Hematopoietic multipotent progenitor cell treated with erythropoietin and hydrocortisone succinate and interleukin-3 and kit ligand, for 8 days (in vitro differentiated cells): ENCODE data around the gene SEZ6.

Experiments used
- DNase-seq: peaks from one replicate; pipeline ENCODE4 v3.0.0-alpha.2; 2015

SEZ6 gene

DNA sequence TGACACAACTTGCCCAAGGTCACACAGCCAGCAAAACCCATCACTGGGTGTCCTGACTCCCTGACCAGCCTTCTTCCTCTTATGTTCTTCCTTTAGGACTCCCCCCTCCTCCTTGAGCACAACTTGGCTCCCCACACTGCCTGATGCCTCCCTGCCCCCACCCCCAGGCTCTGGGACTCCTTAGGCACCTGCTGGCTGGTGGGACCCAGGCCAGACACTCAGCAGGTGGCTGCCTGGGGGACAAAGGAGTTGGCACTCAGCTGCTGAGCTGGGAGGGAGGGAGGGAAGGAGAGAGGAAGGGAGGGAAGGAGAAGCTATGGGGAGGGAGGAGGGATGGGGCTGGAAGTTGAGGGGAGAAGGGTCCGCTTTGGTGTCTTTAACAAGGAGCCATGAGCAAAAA, 8.0 kb downstream of the SEZ6 start:
- no peak for DNase-seq

DNA sequence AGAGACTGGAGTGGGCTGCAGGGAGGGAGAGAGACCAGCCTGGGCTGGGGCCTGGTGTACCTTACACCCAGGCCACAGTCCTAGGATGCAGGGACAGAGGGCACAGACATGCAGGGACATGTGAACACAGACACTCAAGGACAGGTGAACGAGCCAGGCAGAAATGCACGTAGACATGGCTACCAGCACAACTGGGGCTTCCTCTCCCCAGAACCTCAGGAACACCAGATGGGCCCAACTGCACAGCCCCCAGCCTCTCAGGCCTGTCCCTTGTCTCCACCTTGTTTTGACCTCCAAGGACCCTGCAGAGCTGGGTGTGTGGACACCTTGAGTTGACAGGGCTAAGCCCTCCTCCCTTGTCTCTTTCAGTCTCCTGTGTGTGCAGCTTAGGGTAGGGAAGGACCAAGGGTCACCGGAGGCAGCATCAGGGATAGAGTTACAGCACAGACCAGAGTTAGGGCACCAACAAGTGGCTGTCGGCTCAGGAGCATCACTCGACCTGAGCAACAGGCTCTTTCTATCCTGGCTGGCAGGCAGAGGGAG, 9.2 kb downstream of the SEZ6 start:
- no peak for DNase-seq

DNA sequence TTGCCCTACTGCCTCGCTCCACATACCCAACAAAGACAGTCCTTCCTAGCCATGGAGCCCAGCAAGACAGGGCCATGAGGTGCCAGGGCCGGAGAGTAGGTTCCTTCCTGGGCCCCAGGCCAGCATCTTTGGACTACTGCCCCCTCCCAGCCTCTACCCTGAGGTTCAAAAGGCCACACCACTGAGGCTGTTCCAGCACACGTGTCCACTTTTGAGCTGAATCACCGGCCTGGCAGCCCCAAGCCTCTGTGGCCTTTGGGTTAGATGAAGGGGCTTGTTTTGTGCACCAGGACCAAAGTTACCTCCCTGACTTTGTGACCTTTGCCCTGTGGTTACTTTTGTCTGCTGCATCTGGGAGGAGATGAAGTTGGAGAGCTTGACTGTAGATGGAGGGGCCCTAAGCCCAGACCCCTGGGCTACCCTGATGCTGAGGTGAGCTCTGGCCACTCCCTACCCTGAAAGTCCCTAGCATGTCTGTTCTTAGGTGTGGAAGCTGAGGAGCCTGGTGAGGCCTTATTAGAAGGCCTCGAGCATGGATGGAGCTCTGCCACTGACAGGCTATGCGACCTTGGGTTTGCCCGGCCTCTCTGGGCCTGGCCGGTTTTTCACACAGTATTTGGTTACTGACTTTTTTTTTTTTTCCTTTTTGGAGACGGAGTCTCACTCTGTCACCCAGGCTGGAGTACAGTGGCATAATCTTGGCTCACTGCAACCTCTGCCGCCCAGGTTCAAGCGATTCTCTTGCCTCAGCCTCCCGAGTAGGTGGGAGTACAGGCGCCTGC, 12.0 kb downstream of the SEZ6 start:
- DNase-seq, result no peak

DNA sequence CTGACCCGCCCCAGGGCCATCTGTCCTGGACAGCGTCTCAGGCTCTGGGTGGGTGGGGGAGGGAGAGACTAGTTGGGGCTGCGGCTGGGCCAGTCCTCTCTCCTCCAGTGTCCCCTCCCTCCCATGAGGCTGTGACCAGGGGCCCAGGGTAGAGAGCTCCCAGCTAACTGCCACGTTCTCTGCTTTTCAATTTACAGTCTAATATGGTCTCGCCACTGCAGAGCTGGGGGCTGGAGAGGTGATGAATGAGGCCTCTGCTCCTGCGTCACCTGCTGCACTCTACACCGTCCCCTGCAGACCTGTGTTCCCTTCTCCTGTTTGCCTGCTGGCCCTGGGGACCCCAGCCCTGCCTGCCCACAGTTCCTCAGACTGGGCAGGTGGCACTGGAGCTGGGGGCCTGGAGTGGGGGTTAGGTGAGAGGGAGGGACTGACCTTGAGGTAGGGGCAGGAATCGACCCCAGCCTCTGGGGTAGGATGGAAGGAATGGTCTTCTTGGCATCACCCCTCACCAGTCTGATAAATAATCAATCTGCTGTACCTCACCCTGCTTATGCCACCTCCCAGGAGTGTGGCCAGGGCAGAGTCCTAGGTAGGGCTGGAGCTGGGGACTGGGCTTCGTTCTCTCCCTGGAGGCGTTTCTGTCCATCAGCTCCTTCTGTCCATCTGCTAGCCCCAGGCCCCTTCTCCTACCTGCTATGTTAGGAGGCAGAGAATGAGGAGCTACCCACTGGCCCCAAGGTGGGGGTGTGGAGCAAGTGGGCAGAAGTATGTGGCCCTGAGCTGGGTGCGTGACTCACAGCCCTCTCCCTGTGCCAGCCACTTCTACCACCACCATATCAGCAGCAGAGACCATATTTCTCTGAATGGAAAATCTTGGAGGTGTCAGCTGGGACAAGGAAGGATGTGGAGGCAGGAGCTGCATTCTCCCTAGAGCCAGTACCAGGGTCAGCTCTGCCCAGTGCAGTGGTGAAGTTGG, 12.9 kb downstream of the SEZ6 start:
- no peak for DNase-seq

DNA sequence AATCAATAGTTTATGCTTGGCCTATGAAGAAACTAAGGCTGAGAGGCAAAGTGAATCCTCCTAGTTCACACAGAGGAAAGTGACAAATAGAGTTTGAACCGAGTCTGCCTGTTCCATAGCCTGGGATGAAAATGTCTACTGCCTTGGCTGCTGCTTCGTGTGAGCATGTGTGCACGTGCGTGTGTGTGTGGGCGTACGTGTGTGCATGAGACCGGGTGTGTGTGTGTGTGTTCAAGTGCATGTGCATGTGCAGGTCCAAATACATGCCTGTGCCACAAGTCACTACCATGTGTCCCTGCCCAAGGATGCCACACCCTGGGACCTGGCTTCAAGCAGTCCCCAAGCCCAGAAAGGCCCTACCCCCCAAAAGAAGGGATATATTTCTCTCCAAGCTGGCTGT, 13.6 kb downstream of the SEZ6 start:
- DNase-seq, result no peak

DNA sequence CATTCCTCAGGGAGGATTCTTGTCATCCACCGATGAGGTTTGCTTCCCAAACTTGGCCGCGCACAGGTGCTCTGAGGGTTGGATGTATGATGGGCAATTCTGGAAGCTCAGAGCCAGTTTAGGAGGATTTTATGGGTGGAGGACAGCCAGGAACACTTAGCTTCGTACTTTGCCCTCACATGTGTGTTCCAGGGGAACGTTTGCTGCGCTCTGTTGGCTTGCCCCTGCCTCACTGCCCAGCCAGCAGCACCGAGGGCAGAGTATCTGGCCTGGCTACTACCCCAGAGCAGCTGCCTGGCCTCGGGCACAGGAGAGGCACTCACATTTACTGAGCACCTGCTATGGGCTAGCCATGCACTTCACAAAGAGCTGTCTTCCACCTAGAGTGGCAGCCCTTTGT, 14.1 kb downstream of the SEZ6 start:
- DNase-seq, result no peak

DNA sequence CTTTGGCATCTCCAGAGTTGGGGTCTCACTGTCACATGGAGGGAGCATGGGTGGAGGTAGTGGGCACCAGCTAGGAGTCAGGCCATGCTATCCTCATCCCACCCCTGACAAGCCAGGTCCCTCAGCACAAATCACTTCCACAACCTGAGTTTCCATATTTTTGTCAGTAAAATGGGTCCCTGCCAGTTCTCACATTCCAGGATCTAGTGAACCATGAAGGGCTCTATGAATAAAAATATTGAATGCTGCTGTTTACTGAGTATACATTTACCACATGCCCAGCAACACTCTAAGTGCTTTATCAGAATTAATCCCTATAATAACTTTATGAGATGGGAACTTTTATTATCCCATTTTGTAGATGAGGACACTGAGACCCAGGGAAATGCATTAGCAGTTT, 16.8 kb downstream of the SEZ6 start:
- DNase-seq, result no peak

DNA sequence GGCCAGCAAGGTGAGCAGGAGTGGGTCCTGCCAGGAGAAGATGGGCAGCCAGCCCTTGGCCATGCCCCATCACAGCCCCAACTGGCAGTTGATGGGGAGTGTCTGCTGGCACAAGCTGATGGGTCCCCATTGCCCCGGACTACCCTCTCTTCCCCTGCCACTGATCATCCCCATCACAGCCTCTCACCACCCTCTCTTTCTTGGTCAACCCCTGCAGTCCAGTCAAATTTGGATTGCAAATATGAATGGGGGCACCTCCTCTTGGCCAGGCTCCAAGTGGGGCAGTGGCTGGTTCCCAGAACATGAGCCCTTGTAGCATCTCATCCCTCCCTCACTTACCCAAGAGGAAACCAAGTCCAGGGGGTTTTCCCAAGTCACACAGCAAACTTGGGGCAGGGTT, 17.4 kb downstream of the SEZ6 start:
- no peak for DNase-seq

DNA sequence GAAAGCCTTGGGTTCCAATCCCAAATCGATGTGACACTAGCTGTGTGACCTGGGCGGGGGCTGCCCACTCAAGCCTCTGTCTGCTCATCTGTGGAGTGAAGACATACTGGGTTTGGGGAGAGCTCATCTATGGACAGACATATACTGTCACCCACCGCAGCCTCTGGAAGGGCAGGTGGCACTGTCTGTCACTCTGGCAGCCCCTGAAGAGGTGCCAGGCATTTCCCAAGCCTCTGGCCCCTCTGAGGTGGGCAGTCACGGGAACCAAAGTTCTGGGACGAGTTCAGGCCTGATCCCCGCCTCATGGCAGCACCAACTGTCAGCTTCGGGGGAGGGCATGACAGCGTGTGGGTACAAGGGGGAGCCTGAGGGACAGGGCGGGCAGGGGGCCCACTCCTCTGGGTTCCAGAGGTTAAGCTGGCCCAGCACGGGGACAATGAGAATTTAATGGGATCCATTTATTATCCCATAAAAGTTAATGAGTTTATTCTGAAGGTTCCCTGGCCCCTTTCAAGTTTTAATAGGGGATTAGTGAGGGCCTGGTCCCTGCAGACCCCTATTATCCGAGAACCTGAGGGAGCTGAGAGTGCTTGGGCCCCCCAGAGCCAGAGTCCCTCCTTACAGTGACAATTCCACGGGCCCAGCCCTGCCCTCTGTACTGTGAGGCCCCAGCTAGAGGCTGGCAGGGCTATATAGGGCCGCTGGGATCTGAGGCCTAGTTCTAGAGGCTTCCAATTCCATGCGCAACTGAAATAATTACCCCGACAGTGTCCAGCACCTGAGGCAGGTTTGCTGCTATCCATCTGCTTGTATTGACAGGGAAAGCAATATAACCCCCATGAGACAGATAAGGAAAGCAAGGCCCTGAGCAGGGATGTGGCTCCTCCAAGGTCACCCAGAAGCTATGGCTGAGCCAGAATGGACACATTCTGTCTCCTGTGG, 18.8 kb downstream of the SEZ6 start:
- no peak for DNase-seq

DNA sequence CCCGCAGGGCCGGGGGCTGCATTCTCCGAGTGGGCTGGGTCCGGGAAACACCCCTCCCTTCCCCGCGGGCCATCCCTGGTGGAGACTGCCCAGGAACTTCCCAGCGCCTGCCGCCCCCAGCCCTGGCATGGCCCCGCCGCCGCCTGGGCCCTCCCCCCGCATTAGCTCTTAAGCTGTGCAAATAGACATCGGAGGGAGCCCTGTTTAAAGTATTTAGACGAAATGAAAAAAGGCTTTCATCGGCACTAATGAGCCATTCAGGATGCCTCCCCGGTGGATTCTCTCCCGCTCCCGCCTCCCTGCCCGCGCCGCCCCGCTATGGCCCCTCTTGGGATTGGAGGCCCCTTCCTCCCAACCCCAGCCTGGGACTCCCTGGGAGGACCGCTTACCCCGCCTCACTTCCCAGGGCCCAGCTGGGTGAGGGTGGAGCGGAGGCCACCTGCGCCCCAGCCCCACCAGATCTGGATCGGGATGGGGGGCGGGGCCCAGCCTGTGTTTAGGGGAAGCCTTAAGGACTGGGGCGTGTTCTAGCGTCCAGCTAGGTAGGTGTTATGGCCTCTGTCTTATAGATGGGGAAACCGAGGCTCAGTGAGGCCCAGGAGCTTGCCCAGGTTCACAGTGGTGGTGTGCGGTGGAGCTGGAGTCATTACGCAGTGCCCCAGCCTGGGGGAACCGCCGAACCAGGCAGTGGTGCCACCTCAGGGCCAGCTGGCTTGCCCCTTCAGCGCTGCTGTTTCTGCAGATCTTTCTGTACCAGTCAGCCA, 19.7 kb downstream of the SEZ6 start:
- no peak for DNase-seq

DNA sequence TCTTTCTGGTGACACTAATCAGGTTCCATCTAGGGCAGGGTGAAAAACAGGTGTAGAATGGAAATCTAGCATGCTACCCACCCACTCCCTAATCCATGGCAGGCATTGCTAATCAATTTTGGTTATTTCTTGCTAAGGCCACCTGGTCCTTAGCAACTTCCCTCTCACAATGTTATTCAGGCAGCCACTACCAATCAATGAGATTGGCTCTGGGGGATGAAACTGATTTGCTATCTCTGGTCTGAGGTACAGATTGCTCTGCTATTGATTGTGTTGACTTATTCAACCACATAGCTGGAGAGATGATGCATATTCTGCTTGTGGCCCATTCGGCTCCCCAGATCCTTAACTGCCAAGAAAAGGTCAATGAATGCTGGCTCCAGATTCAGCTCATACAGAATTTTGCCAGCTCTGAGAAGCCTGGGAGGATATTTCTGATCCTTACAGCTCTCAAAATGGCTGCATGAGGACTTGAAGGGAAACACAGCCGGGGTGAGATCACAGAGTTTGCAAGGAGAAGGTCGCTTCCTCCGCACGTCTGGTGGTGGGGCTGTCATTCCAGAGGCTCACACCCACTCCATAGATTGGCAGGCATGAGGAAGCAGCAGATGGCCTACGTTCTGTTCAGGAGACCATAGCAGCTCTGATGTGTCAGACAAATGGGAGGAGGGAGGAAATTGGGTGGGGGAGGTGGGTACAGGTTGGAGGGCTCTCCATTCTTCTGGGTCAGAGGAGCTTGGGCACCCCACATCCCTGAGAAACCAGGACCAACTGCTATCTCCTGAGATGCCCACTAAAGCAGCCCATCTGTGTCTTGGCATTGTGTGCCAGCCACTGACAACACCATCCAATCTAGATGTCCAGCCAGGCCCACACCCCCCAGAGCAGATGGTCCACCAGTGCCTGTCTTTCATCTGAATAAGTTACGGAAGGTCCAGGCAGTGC, 22.3 kb downstream of the SEZ6 start:
- no peak for DNase-seq

DNA sequence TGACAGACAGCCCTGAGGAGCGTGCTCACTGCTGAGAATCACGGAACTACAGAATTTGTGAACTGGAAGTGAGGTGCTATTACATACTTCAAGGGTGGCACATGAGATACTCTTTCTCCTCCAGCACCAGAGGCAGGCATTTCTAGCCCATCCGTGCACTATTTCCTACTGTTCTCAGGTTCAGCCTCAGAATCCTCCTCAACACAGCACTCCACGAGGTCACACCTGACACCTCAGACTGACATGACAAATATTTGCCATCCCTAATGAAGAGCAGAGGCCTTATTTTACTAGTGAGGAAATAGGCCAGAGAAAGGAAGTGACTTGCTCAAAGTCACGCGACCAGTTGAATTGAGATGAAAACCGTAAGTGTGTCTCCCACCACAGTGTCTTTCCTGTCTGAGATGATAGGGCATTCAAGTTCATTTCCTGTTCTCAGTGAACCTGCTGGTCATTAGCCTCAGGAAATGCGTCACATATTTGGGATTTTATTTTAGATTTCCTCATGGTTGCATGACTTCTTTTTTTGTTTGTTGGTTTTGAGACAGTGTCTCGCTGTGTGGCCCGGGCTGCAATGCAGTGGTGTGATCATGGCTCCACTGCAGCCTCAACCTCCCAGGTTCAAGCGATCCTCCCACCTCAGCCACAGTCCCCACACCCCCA, 23.6 kb downstream of the SEZ6 start:
- peak; percentile 56 for DNase-seq

DNA sequence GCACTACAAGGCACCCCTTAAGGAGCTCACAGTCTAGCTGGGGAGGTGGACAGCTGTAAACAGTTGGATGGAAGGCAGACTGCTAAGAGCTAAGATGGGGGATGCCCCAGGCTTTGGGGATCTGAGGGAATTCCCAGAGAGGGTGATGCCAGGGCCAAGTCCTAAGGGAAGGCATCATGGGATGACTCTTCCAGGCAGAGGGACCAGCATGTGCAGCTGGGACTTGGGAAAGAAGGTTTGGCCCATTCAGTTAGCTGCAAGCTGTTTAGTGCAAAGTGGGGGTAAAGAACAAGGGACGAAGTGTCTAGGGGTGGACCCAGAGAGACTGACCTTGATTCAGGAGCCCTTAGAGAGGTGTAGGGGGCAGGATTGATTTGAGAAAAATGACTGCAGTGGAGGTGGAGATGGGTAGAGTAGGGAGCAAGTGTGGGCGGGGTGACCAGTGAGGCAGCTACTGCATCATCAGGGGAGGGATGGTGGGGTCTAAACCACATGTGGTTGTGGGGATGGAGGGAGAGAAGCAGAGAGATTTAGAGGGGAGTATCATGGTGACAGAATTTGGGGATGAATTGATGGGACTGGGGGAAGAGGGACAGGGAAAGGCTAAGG, 27.4 kb downstream of the SEZ6 start:
- no peak for DNase-seq

DNA sequence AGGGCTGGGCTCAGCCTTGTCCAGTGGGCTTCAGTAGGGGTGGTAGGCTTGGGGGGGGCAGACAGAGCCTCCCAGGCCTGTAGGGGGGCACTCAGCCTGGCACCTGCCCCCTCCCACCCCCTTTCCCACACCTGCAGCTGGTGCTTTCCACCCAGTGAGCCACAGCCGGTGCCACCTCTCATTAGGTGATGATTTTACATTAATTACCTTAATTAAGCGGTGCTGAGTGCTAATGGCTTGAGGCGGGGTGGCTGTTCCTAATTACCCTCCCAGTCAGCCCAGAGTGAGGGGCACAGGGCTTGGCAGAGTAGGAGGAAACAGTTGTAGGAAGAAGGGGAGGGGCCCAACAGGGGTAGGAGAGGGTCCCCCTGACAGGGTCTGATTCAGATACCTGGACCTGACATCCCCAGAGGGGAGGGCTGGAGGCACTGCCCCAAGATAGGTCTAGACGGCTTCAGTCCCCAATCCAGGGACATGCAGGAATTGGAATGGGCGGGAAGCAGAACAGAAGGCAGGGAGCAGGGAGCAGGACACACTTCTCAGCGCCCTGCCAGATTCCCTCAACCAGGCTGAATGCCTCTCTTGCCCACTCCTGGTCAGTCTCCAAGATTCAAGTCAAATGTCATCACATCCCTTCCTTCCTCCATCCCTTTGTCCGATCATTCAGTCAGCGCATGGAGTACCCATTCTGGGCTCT, 28.0 kb downstream of the SEZ6 start:
- DNase-seq, result no peak

DNA sequence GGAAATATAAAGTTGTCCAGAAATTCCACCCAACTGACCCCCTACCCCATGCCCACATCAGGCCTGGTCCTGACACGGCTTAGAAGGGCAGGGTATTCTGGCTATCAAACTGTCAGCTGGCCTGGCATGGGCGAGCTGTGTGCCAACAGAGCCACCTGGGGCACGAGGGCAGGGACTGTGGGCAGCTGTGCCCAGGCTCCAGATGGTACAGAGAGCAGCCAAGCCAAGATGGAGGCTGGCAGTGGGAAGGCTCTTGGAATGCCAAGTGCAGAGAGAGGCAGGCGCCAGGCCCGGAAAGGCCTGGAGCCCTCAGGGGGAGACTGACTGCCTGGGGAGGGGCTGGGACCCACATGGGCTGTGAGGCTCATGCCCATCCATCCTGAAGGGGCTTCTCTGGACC, 30.2 kb downstream of the SEZ6 start:
- DNase-seq, result no peak

DNA sequence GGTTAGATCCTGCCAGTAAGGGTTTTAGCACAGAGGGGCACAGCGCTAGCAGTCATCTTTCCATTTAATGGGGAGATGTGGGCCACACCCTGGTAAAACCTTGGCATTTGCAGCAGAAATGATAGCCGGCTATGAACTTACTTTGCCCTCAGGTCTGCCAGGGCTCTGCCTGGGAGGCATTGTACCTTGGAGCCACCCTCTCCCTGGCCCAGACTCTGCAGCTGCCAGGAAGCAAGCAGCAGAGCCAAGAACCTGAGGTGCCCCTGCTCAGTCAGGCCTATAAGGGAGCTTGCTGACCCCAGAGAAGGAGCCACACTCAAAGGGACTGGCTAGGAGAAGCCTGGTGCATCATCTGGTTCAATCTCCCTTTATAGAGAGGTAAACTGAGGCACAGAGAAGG, 30.8 kb downstream of the SEZ6 start:
- DNase-seq, result no peak

DNA sequence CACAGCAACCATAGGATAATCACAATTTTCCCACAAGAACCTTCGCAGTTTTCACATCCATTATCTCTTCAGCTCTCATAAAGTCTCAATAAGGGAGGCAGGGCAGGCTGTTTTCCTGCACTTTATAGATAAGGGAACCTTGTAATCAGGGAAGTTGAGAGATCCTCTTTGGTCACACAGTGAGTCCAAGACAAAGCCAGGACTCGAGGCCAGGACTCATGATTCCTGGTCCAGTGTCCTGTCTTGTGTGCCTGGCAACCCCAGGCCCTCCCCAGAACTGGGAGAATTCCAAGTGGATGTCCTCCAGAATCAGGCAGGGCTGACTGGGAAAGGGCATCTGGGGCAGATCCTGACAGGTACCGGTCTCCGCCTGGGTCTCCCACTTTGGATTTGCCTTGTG, 31.4 kb downstream of the SEZ6 start:
- peak; percentile 35 for DNase-seq

DNA sequence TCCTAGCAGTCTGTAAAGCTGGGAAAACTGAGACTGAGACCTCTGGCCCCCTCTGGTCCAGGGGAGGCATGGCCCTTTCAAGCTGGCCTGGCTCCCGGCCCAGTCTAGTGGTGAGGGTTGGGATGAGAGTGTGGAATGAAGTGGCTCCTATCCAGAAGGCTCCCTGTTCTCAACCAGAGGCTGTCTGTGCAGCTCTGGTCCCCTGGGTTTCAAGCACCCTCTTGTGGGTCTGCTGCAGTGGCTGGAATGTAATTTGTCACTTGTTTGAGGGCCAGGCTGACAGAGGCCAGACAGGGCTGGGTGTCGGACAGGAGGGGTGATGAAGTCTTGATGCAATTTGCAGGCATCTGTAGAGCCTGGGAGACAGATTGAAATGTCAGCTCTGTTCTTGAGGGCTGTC, 32.4 kb downstream of the SEZ6 start:
- no peak for DNase-seq

DNA sequence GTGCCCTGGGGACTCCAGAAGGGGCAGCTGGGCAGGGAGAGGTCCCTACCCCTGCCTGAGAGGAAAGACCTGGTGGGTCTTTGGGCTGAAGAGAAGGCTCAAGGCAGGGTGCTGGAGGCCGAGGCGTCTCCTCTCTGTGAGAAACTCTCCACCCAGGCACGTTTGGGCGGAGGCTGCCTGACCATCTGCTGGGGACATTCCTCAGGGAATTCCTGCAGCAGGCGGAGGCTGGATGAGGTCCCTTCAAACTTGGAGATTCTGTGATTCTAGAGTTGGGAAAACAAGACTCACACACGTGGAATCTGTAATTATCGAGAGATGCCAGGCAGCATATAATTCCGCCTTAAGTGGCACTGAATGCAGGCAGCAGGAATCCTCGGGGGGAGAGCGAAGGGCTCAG, 33.4 kb downstream of the SEZ6 start:
- DNase-seq, result no peak
